ENCODE data around the gene KDM5C. TPM values are rescaled to one million over a fixed set of nuclear protein-coding genes. Genes with fewer than 3 reads are reported as not detected.

Gene KDM5C
- total RNA-seq, 2 experiments from 2014 or later = 236 to 237 TPM

GRCh38 chrX:53257670-53258423 is 32.8 kb upstream of the KDM5C start:
- Mint-ChIP-seq H3K27me3 (no peaks in the 10 kb centered on the region), H3K4me3 (no peak overlapping the region), H3K36me3 (ENCODE audit: low read depth) (no peaks in the 10 kb centered on the region), H3K4me1 (ENCODE audit: low read depth) (peaks cover 17% of the 10 kb centered on the region), H3K9me3 (no peaks in the 10 kb centered on the region), H3K27ac (no peak overlapping the region)
- intact Hi-C loops (cut with DNase I, micrococcal nuclease) = no loop called here
- ChIA-PET POLR2A (no interaction called here), CTCF (no interaction called here)
- H3K4me3 ChIP-seq (ENCODE audit: low read length) = no peak overlapping the region
- H3K9me3 ChIP-seq (ENCODE audit: control insufficient read depth in 1 of 2, insufficient read depth in 1 of 2, low read length in 2 of 2) = no peaks in the 10 kb centered on the region
- peaks cover 13% of the 10 kb centered on the region for H3K4me1 ChIP-seq (ENCODE audit: insufficient read depth, low read length)
- no peaks in the 10 kb centered on the region for H3K27me3 ChIP-seq (ENCODE audit: control insufficient read depth in 1 of 2, insufficient read depth in 2 of 2, low read length in 2 of 2)
- TF ChIP-seq CTCF (IDR thresholded peaks at IDR 0.05) = no peak
- ATAC-seq (ENCODE audit: poor library complexity) (no peak), DNase-seq (no peak)
- H3K27ac ChIP-seq (ENCODE audit: low read depth in 1 of 2, low read length in 2 of 2) = no peak overlapping the region
- H3K36me3 ChIP-seq (ENCODE audit: insufficient read depth, low read length) = no peaks in the 10 kb centered on the region

GRCh38 chrX:53257166-53257565 is 32.2 kb upstream of the KDM5C start:
- CTCF ChIA-PET = no interaction called here
- Histone ChIP-seq H3K4me1 (ENCODE audit: insufficient read depth, low read length) (peaks cover 7% of the 10 kb centered on the region), H3K27me3 (ENCODE audit: control insufficient read depth in 1 of 2, insufficient read depth in 2 of 2, low read length in 2 of 2) (no peaks in the 10 kb centered on the region), H3K9me3 (ENCODE audit: control insufficient read depth in 1 of 2, insufficient read depth in 1 of 2, low read length in 2 of 2) (no peaks in the 10 kb centered on the region), H3K4me3 (ENCODE audit: low read length) (no peak overlapping the region), H3K27ac (ENCODE audit: low read depth in 1 of 2, low read length in 2 of 2) (no peak overlapping the region), H3K36me3 (ENCODE audit: insufficient read depth, low read length) (no peaks in the 10 kb centered on the region)
- intact Hi-C loops (cut with DNase I, micrococcal nuclease) = no loop called here
- TF ChIP-seq CTCF (IDR thresholded peaks at IDR 0.05) = no peak
- Mint-ChIP-seq H3K27me3 (no peaks in the 10 kb centered on the region), H3K27ac (no peak overlapping the region), H3K36me3 (ENCODE audit: low read depth) (no peaks in the 10 kb centered on the region), H3K4me3 (no peak overlapping the region), H3K4me1 (ENCODE audit: low read depth) (peaks cover 10% of the 10 kb centered on the region), H3K9me3 (no peaks in the 10 kb centered on the region)
- DNase-seq (no peak), ATAC-seq (ENCODE audit: poor library complexity) (no peak)
- POLR2A ChIA-PET = no interaction called here

GRCh38 chrX:53256446-53257041 is 31.5 kb upstream of the KDM5C start:
- Mint-ChIP-seq H3K4me3 (no peak overlapping the region), H3K36me3 (ENCODE audit: low read depth) (no peaks in the 10 kb centered on the region), H3K9me3 (no peaks in the 10 kb centered on the region), H3K4me1 (ENCODE audit: low read depth) (peaks cover 4% of the 10 kb centered on the region), H3K27me3 (no peaks in the 10 kb centered on the region), H3K27ac (no peak overlapping the region)
- ChIA-PET CTCF (no interaction called here), POLR2A (no interaction called here)
- peaks cover 2% of the 10 kb centered on the region for H3K4me1 ChIP-seq (ENCODE audit: insufficient read depth, low read length)
- no peaks in the 10 kb centered on the region for H3K27me3 ChIP-seq (ENCODE audit: control insufficient read depth in 1 of 2, insufficient read depth in 2 of 2, low read length in 2 of 2)
- no peak overlapping the region for H3K27ac ChIP-seq (ENCODE audit: low read depth in 1 of 2, low read length in 2 of 2)
- TF ChIP-seq CTCF (IDR thresholded peaks at IDR 0.05) = no peak
- no peak for ATAC-seq (ENCODE audit: poor library complexity)
- DNase-seq = no peak
- no peak overlapping the region for H3K4me3 ChIP-seq (ENCODE audit: low read length)
- no peaks in the 10 kb centered on the region for H3K9me3 ChIP-seq (ENCODE audit: control insufficient read depth in 1 of 2, insufficient read depth in 1 of 2, low read length in 2 of 2)
- intact Hi-C loops (cut with DNase I, micrococcal nuclease) = no loop called here
- no peaks in the 10 kb centered on the region for H3K36me3 ChIP-seq (ENCODE audit: insufficient read depth, low read length)

All from CD4-positive, alpha-beta T cell (primary cell).